H1 (cell line): ENCODE measurements around the gene TNS1. TPM values are rescaled to one million over a fixed set of nuclear protein-coding genes. Genes with fewer than 3 reads are reported as not detected.

Experiments used
- CTCF ChIA-PET: fragments of 300-600 bp; sonication (Branson Sonifier 250); formaldehyde crosslinking; loops from one replicate; lab custom pipeline; 2021; ENCODE audit not compliant: partially characterized antibody; lab: Charles Lee
- POLR2A ChIA-PET: fragments of 300-600 bp; sonication (Branson Sonifier 250); formaldehyde crosslinking; loops from one replicate; lab custom pipeline; 2021; ENCODE audit warnings: inconsistent platforms; ENCODE audit not compliant: partially characterized antibody; lab: Charles Lee
- DNase-seq, 2 experiments: peaks; one replicate each; pipeline versions ENCODE4 v3.0.0 to v3.0.0-alpha.2; 2010 to 2022; ENCODE audit warnings: low spot score in 2 of 2, low read depth in 1 of 2, mixed read lengths in 1 of 2
- FAIRE-seq: peaks from 2 replicates; lab custom pipeline; 2011; peaks lifted over from hg19 to GRCh38; lab: Jason Lieb, UNC
- H2AFZ ChIP-seq: 2 replicates; pipeline ENCODE4 v1.8.1; 2012; ENCODE audit warnings: low read length, inconsistent platforms
- H2AK5ac ChIP-seq: 2 replicates; pipeline ENCODE4 v1.6.1; 2013; ENCODE audit warnings: low read depth, low read length
- H2BK120ac ChIP-seq: replicated peaks from 2 replicates; pipeline ENCODE3; 2013; ENCODE audit warnings: low read depth, low read length, inconsistent platforms
- H2BK12ac ChIP-seq: 2 replicates; pipeline ENCODE4 v1.6.1; 2013; ENCODE audit warnings: low read depth, low read length
- H2BK15ac ChIP-seq: 2 replicates; pipeline ENCODE4 v1.6.1; 2013; ENCODE audit warnings: low read length
- H2BK20ac ChIP-seq: 2 replicates; pipeline ENCODE4 v1.6.1; 2013; ENCODE audit warnings: low read length
- H2BK5ac ChIP-seq: 2 replicates; pipeline ENCODE4 v1.6.1; 2013; ENCODE audit warnings: low read depth, low read length
- H3K14ac ChIP-seq: 2 replicates; pipeline ENCODE4 v1.6.1; 2013; ENCODE audit warnings: inconsistent platforms; ENCODE audit not compliant: insufficient read length
- H3K18ac ChIP-seq: 2 replicates; pipeline ENCODE4 v1.6.1; 2013; ENCODE audit warnings: low read length; ENCODE audit errors: extremely low read depth
- H3K23ac ChIP-seq: 2 replicates; pipeline ENCODE4 v1.6.1; 2013; ENCODE audit warnings: inconsistent platforms; ENCODE audit not compliant: insufficient read length
- H3K23me2 ChIP-seq: 2 replicates; pipeline ENCODE4 v1.6.1; 2013; ENCODE audit warnings: low read depth, low read length
- H3K27ac ChIP-seq: 2 replicates; pipeline ENCODE4 v1.6.1; 2011; ENCODE audit warnings: low read depth, low read length, inconsistent platforms
- H3K27me3 ChIP-seq, 4 experiments: replicated peaks in 1 of 4; 1 replicate in 1 of 4; 2 replicates in 3 of 4; pipeline versions ENCODE4 v1.6.1 to v1.8.1; 2011 to 2013; ENCODE audit warnings: low read length in 3 of 4, mild to moderate bottlenecking in 3 of 4, inconsistent platforms in 2 of 4, mixed read lengths in 2 of 4, moderate library complexity in 1 of 4; ENCODE audit not compliant: control insufficient read depth in 3 of 4, insufficient read depth in 3 of 4; ENCODE audit errors: extremely low read depth in 1 of 4
- H3K36me3 ChIP-seq, 4 experiments: 2 replicates each; pipeline versions ENCODE4 v1.6.1 to v1.8.1; 2011 to 2013; ENCODE audit warnings: mild to moderate bottlenecking in 4 of 4, low read length in 3 of 4, moderate library complexity in 2 of 4, control low read depth in 1 of 4, inconsistent platforms in 1 of 4; ENCODE audit not compliant: insufficient read depth in 4 of 4, control insufficient read depth in 2 of 4
- H3K4ac ChIP-seq: replicated peaks from 2 replicates; pipeline ENCODE3; 2013; ENCODE audit warnings: low read length, low read depth, mixed read lengths, inconsistent platforms; ENCODE audit not compliant: insufficient read length
- H3K4me1 ChIP-seq, 4 experiments: replicated peaks in 1 of 4; 1 replicate in 1 of 4; 2 replicates in 3 of 4; pipeline versions ENCODE4 v1.6.1 to v1.8.1; 2011 to 2013; ENCODE audit warnings: low read length in 3 of 4, inconsistent platforms in 2 of 4, mixed read lengths in 1 of 4; ENCODE audit not compliant: insufficient read depth in 4 of 4, control insufficient read depth in 3 of 4
- H3K4me2 ChIP-seq, 2 experiments: 2 replicates each; pipeline versions ENCODE4 v1.6.1 to v1.8.1; 2011 to 2013; ENCODE audit warnings: low read depth in 2 of 2, low read length in 2 of 2, control low read depth in 1 of 2, inconsistent platforms in 1 of 2, mild to moderate bottlenecking in 1 of 2; ENCODE audit not compliant: insufficient read depth in 1 of 2
- H3K4me3 ChIP-seq, 4 experiments: fragments of 200-600, 300-600 bp in 1 of 4; sonication (generic), shearing (Covaris generic), sonication (Bioruptor Twin) in 1 of 4; 2 replicates each; pipeline versions ENCODE4 v1.5.1 to v1.8.1; 2011 to 2016; ENCODE audit warnings: low read length in 4 of 4, low read depth in 3 of 4, control low read depth in 2 of 4, inconsistent platforms in 2 of 4, mild to moderate bottlenecking in 2 of 4, mixed read lengths in 1 of 4, moderate library complexity in 1 of 4; ENCODE audit not compliant: insufficient read depth in 2 of 4; ENCODE audit errors: extremely low read depth in 1 of 4
- H3K56ac ChIP-seq: replicated peaks from 2 replicates; pipeline ENCODE3; 2013; ENCODE audit warnings: low read depth, mild to moderate bottlenecking, mixed read lengths, low read length, inconsistent platforms; ENCODE audit not compliant: insufficient read length
- H3K79me1 ChIP-seq: 2 replicates; pipeline ENCODE4 v1.6.1; 2013; ENCODE audit warnings: low read depth, low read length, control low read depth
- H3K79me2 ChIP-seq, 2 experiments: 2 replicates each; pipeline versions ENCODE4 v1.6.1 to v1.8.1; 2012 to 2013; ENCODE audit warnings: low read length in 2 of 2, mild to moderate bottlenecking in 2 of 2, inconsistent platforms in 1 of 2; ENCODE audit not compliant: insufficient read depth in 2 of 2, control insufficient read depth in 1 of 2
- H3K9ac ChIP-seq, 4 experiments: replicated peaks in 1 of 4; 1 replicate in 1 of 4; 2 replicates in 3 of 4; pipeline versions ENCODE4 v1.6.1 to v1.8.1; 2011 to 2013; ENCODE audit warnings: low read depth in 3 of 4, low read length in 3 of 4, control low read depth in 2 of 4, mild to moderate bottlenecking in 2 of 4, moderate library complexity in 2 of 4, inconsistent platforms in 1 of 4; ENCODE audit errors: extremely low read depth in 1 of 4
- H3K9me3 ChIP-seq, 2 experiments: 2 replicates each; pipeline versions ENCODE4 v1.6.1 to v1.8.1; 2012 to 2013; ENCODE audit warnings: mild to moderate bottlenecking in 2 of 2, moderate library complexity in 2 of 2, control low read depth in 1 of 2, inconsistent platforms in 1 of 2, low read depth in 1 of 2, low read length in 1 of 2, mixed read lengths in 1 of 2; ENCODE audit not compliant: insufficient read depth in 2 of 2
- H4K20me1 ChIP-seq, 2 experiments: replicated peaks in 1 of 2; 2 replicates each; pipeline versions ENCODE3 to v1.8.1; 2011 to 2013; ENCODE audit warnings: inconsistent platforms in 2 of 2, low read length in 2 of 2, mild to moderate bottlenecking in 1 of 2; ENCODE audit not compliant: insufficient read depth in 2 of 2, control insufficient read depth in 1 of 2
- H4K5ac ChIP-seq: 2 replicates; pipeline ENCODE4 v1.6.1; 2013; ENCODE audit warnings: low read length, low read depth, mixed read lengths, inconsistent platforms; ENCODE audit not compliant: insufficient read length
- H4K8ac ChIP-seq: 2 replicates; pipeline ENCODE4 v1.8.0; 2013; ENCODE audit warnings: mild to moderate bottlenecking, moderate library complexity, low read length, inconsistent platforms; ENCODE audit not compliant: insufficient read depth; ENCODE audit errors: extremely low read depth
- H4K91ac ChIP-seq: replicated peaks from 2 replicates; pipeline ENCODE3; 2013; ENCODE audit warnings: low read length, mixed read lengths, inconsistent platforms; ENCODE audit not compliant: insufficient read length
- SIN3A ChIP-seq, 2 experiments: IDR thresholded peaks in 1 of 2; conservative IDR thresholded peaks in 1 of 2; 2 replicates each; pipeline ENCODE4 v1.6.1; 2011 to 2012; ENCODE audit warnings: low read length in 2 of 2, improper control_type of control experiment in 1 of 2, low read depth in 1 of 2, mild to moderate bottlenecking in 1 of 2
- WGBS, 2 experiments: shearing (Covaris generic) in 1 of 2; methylation state at CpG; one replicate each; pipeline versions ENCODE4 v1.1.6 to v1.1.7; 2013 to 2015; ENCODE audit warnings: low lambda C conversion rate in 2 of 2, mixed read lengths in 2 of 2, inconsistent platforms in 1 of 2, low coverage in 1 of 2, missing lambda C conversion rate in 1 of 2; ENCODE audit not compliant: insufficient replicate concordance in 2 of 2, insufficient coverage in 1 of 2, insufficient read length in 1 of 2; ENCODE audit errors: extremely low coverage in 1 of 2, missing lambda C conversion rate in 1 of 2; 5-methylcytosine and 5-hydroxymethylcytosine counted together
- polyA plus RNA-seq, 7 experiments: library from polyadenylated mRNA; depleted of rRNA in 3 of 7; stranded (reverse) in 5 of 7; unstranded in 2 of 7; fragments of >200 nt in 5 of 7; fragments of 200-250 nt in 2 of 7; gene quantifications; 1 replicate in 5 of 7; 2 replicates in 1 of 7; 4 replicates in 1 of 7; pipeline versions ENCODE4 v1.2.1 to v1.2.3, GENCODE V29; 2011 to 2013; ENCODE audit warnings: missing spikeins in 2 of 7, mixed read lengths in 2 of 7
- total RNA-seq: library from RNA; stranded (reverse); fragmentation: NEBNext Ultra II Directional; extraction: Animal tissue kit (Norgen Biotek cat#: 25700); gene quantifications from 2 replicates; pipeline ENCODE4 v1.2.1, GENCODE V29; 2021

Gene TNS1
- total and polyA plus RNA-seq, 2 of the 8 experiments (the other 6 are each of a cell fraction or from before 2014, with no cell fraction given), result 1.5 to 5.1 TPM

- Histone ChIP-seq H3K23ac (no peak overlapping the region), H3K4me1 (peaks cover 0 to 12% (median 2%) of the 10 kb centered on the region in 4 experiments; a peak in 4 of 7 replicates), H3K56ac (no peak overlapping the region), H2BK12ac (no peak overlapping the region), H4K91ac (no peak overlapping the region), H2AK5ac (no peak overlapping the region), H2BK20ac (no peak overlapping the region), H2BK5ac (no peak overlapping the region), H3K9ac (no peak overlapping the region), H3K4me2 (no peak overlapping the region; a peak in 1 of 4 replicates), H3K4ac (peak overlapping the region; percentile 25), H4K5ac (no peak overlapping the region), H4K20me1 (peaks cover 0 to 7% of the 10 kb centered on the region in 2 experiments), H2BK15ac (no peak overlapping the region), H4K8ac (no peak overlapping the region), H3K27ac (no peak overlapping the region), H3K23me2 (peaks cover 10% of the 10 kb centered on the region; the same call in 1 of the 2 replicates), H2BK120ac (no peak overlapping the region), H3K9me3 (no peaks in the 10 kb centered on the region), H2AFZ (no peak overlapping the region), H3K14ac (no peak overlapping the region), H3K27me3 (no peaks in the 10 kb centered on the region; a peak in 1 of 7 replicates), H3K79me1 (no peaks in the 10 kb centered on the region), H3K79me2 (no peaks in the 10 kb centered on the region), H3K4me3 (no peak overlapping the region), H3K18ac (no peak overlapping the region), H3K36me3 (no peaks in the 10 kb centered on the region)
- WGBS, 2 experiments, result 87% methylated on average over 4 of the region's 4 CpGs; no CpG with 5 or more reads in 1 of the 2 experiments
- FAIRE-seq (no peak), DNase-seq (no peak)
- POLR2A ChIA-PET, result interaction anchor here (0.8 to 1.0 kb wide), 2 partner anchors 10 to 101 kb away, joined by 3 to 4 read pairs; no protein-coding TSS in a partner anchor
- CTCF ChIA-PET, result interaction anchor here (0.8 to 22.4 kb wide), 49 partner anchors 8 to 198 kb away, joined by 3 to 480 read pairs (median 5); no protein-coding TSS in a partner anchor
- TF ChIP-seq SIN3A (conservative IDR thresholded peaks at IDR 0.05 in 1 of 2, IDR thresholded peaks at IDR 0.05 in 1 of 2; ENCODE audit: low read depth in 1 of 2, low read length in 2 of 2), result no peak
Measured at GRCh38 chr2:217987391-217987790, 15.4 kb downstream of the TNS1 start.
